DOHH2 (cell line): Measurements from ENCODE around the gene SIVA1.

Experiments used
- CTCF ChIP-seq: fragments of 200-600 bp; sonication (generic); IDR thresholded peaks from one replicate; pipeline ENCODE4 v1.5.1; 2014; ENCODE audit warnings: antibody characterized with exemption, mild to moderate bottlenecking, low read depth, low read length; ENCODE audit not compliant: poor library complexity, severe bottlenecking
- EZH2phosphoT487 ChIP-seq: fragments of 200-600 bp; sonication (generic); IDR thresholded peaks from 2 replicates; pipeline ENCODE4 v1.6.1; 2017; ENCODE audit warnings: borderline replicate concordance, mild to moderate bottlenecking, antibody characterized with exemption, low read length, moderate library complexity, mixed read lengths

DNA sequence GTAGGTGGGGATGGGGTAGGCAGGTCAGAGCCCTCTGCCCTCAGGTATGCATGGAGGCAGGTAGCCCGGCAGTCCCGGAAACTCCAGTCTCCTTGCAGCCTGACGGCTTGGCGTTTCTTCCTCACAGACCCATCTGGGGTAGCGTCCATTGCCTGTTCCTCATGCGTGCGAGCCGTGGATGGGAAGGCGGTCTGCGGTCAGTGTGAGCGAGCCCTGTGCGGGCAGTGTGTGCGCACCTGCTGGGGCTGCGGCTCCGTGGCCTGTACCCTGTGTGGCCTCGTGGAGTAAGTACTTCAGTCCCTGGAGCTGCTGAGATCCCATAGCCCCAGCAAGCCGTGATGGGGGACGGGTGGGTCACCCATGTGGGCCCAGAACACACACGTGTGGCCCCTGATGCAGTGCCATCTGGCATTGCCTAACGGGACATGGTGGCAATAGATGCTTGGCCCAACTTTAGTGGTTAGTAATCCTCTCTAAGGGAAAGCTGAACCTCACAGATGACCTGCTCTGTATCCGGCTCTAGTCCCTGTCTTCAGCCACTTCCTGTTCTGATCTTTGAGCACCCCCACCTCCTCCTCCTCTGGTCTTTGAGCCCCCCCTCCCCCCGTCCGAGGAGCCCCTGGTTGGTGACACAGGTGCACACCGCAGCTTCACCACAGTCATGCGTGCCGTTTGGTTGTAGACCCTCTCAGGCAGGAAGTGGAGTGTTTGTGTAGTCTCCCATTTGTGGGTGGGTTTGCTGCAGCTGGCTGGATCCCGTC is 3.7 kb downstream of the SIVA1 start:
- TF ChIP-seq CTCF (no peak), EZH2phosphoT487 (no peak)
